ENCODE results near the gene ENO4.

DNA sequence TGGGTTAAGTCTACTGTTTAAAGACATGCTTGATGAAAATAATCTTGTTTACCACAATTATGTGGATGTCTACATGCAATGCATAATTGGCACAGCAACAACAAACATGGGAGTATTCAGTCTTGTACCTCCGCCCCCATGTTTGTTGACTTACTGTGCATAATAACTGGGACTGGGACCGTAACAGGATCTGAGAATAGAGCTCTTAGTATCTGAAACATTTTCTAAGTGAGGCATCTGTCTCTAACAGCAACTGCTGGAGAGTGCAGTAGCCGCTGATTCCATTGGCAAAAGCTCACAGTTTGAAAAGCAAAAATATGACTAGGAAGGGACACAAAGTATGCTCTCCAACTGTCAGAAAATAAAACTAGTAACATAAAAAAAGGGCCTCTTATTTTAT is 61.6 kb downstream of the ENO4 start:
- TF ChIP-seq, protein P1, sequence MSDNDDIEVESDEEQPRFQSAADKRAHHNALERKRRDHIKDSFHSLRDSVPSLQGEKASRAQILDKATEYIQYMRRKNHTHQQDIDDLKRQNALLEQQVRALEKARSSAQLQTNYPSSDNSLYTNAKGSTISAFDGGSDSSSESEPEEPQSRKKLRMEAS (CRISPR knock-in tag; IDR thresholded peaks at IDR 0.05), result no peak
- TF ChIP-seq, protein P2, sequence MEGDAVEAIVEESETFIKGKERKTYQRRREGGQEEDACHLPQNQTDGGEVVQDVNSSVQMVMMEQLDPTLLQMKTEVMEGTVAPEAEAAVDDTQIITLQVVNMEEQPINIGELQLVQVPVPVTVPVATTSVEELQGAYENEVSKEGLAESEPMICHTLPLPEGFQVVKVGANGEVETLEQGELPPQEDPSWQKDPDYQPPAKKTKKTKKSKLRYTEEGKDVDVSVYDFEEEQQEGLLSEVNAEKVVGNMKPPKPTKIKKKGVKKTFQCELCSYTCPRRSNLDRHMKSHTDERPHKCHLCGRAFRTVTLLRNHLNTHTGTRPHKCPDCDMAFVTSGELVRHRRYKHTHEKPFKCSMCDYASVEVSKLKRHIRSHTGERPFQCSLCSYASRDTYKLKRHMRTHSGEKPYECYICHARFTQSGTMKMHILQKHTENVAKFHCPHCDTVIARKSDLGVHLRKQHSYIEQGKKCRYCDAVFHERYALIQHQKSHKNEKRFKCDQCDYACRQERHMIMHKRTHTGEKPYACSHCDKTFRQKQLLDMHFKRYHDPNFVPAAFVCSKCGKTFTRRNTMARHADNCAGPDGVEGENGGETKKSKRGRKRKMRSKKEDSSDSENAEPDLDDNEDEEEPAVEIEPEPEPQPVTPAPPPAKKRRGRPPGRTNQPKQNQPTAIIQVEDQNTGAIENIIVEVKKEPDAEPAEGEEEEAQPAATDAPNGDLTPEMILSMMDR (IDR thresholded peaks at IDR 0.05), result no peak
- TF ChIP-seq, protein P3, sequence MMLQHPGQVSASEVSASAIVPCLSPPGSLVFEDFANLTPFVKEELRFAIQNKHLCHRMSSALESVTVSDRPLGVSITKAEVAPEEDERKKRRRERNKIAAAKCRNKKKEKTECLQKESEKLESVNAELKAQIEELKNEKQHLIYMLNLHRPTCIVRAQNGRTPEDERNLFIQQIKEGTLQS (CRISPR knock-in tag; conservative IDR thresholded peaks at IDR 0.05), result no peak
- no peak for TF ChIP-seq IRF2 (CRISPR knock-in tag; IDR thresholded peaks at IDR 0.05; ENCODE audit: borderline replicate concordance, low read depth)
- TF ChIP-seq, protein P4, sequence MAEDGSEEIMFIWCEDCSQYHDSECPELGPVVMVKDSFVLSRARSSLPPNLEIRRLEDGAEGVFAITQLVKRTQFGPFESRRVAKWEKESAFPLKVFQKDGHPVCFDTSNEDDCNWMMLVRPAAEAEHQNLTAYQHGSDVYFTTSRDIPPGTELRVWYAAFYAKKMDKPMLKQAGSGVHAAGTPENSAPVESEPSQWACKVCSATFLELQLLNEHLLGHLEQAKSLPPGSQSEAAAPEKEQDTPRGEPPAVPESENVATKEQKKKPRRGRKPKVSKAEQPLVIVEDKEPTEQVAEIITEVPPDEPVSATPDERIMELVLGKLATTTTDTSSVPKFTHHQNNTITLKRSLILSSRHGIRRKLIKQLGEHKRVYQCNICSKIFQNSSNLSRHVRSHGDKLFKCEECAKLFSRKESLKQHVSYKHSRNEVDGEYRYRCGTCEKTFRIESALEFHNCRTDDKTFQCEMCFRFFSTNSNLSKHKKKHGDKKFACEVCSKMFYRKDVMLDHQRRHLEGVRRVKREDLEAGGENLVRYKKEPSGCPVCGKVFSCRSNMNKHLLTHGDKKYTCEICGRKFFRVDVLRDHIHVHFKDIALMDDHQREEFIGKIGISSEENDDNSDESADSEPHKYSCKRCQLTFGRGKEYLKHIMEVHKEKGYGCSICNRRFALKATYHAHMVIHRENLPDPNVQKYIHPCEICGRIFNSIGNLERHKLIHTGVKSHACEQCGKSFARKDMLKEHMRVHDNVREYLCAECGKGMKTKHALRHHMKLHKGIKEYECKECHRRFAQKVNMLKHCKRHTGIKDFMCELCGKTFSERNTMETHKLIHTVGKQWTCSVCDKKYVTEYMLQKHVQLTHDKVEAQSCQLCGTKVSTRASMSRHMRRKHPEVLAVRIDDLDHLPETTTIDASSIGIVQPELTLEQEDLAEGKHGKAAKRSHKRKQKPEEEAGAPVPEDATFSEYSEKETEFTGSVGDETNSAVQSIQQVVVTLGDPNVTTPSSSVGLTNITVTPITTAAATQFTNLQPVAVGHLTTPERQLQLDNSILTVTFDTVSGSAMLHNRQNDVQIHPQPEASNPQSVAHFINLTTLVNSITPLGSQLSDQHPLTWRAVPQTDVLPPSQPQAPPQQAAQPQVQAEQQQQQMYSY (CRISPR knock-in tag; IDR thresholded peaks at IDR 0.05), result no peak
- no peak for TF ChIP-seq CBFB (CRISPR knock-in tag; IDR thresholded peaks at IDR 0.05; ENCODE audit: low read depth)
- TF ChIP-seq GTF2I (CRISPR knock-in tag; conservative IDR thresholded peaks at IDR 0.05), result no peak
- TF ChIP-seq CREB1 (CRISPR knock-in tag; IDR thresholded peaks at IDR 0.05), result no peak
- no peak for TF ChIP-seq HMGA2 (CRISPR knock-in tag; IDR thresholded peaks at IDR 0.05)
- TF ChIP-seq, protein P5, sequence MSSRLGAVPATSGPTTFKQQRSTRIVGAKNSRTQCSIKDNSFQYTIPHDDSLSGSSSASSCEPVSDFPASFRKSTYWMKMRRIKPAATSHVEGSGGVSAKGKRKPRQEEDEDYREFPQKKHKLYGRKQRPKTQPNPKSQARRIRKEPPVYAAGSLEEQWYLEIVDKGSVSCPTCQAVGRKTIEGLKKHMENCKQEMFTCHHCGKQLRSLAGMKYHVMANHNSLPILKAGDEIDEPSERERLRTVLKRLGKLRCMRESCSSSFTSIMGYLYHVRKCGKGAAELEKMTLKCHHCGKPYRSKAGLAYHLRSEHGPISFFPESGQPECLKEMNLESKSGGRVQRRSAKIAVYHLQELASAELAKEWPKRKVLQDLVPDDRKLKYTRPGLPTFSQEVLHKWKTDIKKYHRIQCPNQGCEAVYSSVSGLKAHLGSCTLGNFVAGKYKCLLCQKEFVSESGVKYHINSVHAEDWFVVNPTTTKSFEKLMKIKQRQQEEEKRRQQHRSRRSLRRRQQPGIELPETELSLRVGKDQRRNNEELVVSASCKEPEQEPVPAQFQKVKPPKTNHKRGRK (CRISPR knock-in tag; IDR thresholded peaks at IDR 0.05; ENCODE audit: borderline replicate concordance), result no peak
- TF ChIP-seq ELF4 (CRISPR knock-in tag; IDR thresholded peaks at IDR 0.05; ENCODE audit: low read depth), result no peak
- TF ChIP-seq ZNF416 (CRISPR knock-in tag; IDR thresholded peaks at IDR 0.05), result no peak
- TF ChIP-seq, protein P6, sequence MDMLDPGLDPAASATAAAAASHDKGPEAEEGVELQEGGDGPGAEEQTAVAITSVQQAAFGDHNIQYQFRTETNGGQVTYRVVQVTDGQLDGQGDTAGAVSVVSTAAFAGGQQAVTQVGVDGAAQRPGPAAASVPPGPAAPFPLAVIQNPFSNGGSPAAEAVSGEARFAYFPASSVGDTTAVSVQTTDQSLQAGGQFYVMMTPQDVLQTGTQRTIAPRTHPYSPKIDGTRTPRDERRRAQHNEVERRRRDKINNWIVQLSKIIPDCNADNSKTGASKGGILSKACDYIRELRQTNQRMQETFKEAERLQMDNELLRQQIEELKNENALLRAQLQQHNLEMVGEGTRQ (CRISPR knock-in tag; IDR thresholded peaks at IDR 0.05), result no peak
- TF ChIP-seq KAT7 (CRISPR knock-in tag; IDR thresholded peaks at IDR 0.05; ENCODE audit: borderline replicate concordance), result no peak

Measured in WTC11 (cell line).